Measurements from ENCODE around the gene TAMALIN.

The TAMALIN gene

GRCh38 chr12:52056801-52057637 lies 50.3 kb downstream of the TAMALIN start:
- no peak for DNase-seq

- DNase-seq, result no peak
These were observed 51.2 kb downstream of the TAMALIN start for GRCh38 chr12:52057638-52058576.

- DNase-seq, result no peak
These were observed 52.0 kb downstream of the TAMALIN start for GRCh38 chr12:52058631-52059361.

- no peak for DNase-seq
These were observed 53.1 kb downstream of the TAMALIN start for GRCh38 chr12:52059582-52060497.

GRCh38 chr12:52060498-52061177 lies 53.9 kb downstream of the TAMALIN start:
- DNase-seq, result no peak

- DNase-seq, result no peak
These were observed 54.9 kb downstream of the TAMALIN start for GRCh38 chr12:52061470-52062166.

GRCh38 chr12:52062167-52063081 lies 55.7 kb downstream of the TAMALIN start:
- DNase-seq, result no peak

- DNase-seq, result no peak
These were observed 56.6 kb downstream of the TAMALIN start for GRCh38 chr12:52063082-52063924.

GRCh38 chr12:52063981-52064649 lies 57.4 kb downstream of the TAMALIN start:
- no peak for DNase-seq
